PFSK-1 (cell line): ENCODE measurements around the gene RDH5.

Experiments
- POLR2AphosphoS5 ChIP-seq: IDR thresholded peaks from 2 replicates; pipeline ENCODE4 v1.6.1; 2012; ENCODE audit warnings: low read depth, mild to moderate bottlenecking, control low read depth, low read length, moderate library complexity
- TAF1 ChIP-seq: IDR thresholded peaks from 2 replicates; pipeline ENCODE4 v1.6.1; 2012; ENCODE audit warnings: low read length, control low read depth, borderline replicate concordance; ENCODE audit not compliant: insufficient read depth

DNA sequence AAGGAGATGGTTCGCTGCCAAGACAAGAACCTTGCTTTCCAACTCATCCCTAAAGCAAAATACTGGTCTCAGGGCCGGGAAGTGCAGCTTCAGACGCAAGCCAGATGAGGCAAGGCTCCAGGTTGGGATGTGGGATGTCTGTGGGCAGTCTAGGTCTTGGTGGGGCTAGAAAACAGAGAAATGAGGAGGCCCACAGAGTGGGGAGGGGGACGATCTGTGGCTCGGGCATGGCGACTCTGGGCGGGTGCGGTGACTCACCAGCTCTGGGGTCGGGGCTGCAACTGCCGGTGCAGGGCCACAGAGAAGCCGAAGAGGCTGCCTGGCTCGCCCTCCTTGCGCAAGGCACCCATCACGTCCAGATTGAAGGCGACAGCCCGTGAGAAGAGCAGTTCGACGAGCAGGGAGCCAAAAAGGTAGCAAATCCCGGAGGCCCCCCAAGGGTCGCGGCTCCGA lies 12.9 kb upstream of the RDH5 start:
- TF ChIP-seq TAF1 = no peak
- no peak for TF ChIP-seq POLR2AphosphoS5
